ENCODE measurements around the gene OR52E4.

GRCh38 chr11:5878564-5878963, 1.9 kb upstream of the OR52E4 start:
- TF ChIP-seq EP300 (IDR thresholded peaks at IDR 0.05; ENCODE audit: borderline replicate concordance), result no peak
- TF ChIP-seq RAD21 (IDR thresholded peaks at IDR 0.05; ENCODE audit: low read depth), result no peak
- no peak for TF ChIP-seq TAF1 (IDR thresholded peaks at IDR 0.05; ENCODE audit: low read depth)
- no peak for TF ChIP-seq USF1 (IDR thresholded peaks at IDR 0.05)
- no peak for TF ChIP-seq TEAD4 (IDR thresholded peaks at IDR 0.05)
- no peak for TF ChIP-seq YY1 (IDR thresholded peaks at IDR 0.05; ENCODE audit: low read depth)
- no peak for TF ChIP-seq EGR1 (IDR thresholded peaks at IDR 0.05)
- no peak for TF ChIP-seq CEBPB (IDR thresholded peaks at IDR 0.05)
- TF ChIP-seq NFIC (IDR thresholded peaks at IDR 0.05), result no peak
- no peak for TF ChIP-seq REST (IDR thresholded peaks at IDR 0.05; ENCODE audit: low read depth)
- TF ChIP-seq FOXM1 (IDR thresholded peaks at IDR 0.05; ENCODE audit: borderline replicate concordance, low read depth), result no peak

All from Ishikawa (cell line).